MCF 10A (cell line): Measurements from ENCODE around the gene ABTB1. TPM values are rescaled to one million over a fixed set of nuclear protein-coding genes. Genes with fewer than 3 reads are reported as not detected.

Experiments
- BruUV-seq: library from RNA; stranded (reverse); fragments of 400-500 nt; replicated peaks from 2 replicates; lab custom pipeline; 2021; lab: Mats Ljungman, UMichigan
- CTCF ChIA-PET: fragments of 300-600 bp; sonication (Branson Sonifier 250); formaldehyde crosslinking; extraction: SDS; loops from one replicate; lab custom pipeline; 2021; ENCODE audit warnings: antibody characterized with exemption, inconsistent platforms; lab: Yijun Ruan, JAX
- POLR2A ChIA-PET: fragments of 300-600, 350-650 bp; sonication (Branson Sonifier 250); formaldehyde crosslinking; extraction: SDS; loops from one replicate; lab custom pipeline; 2020; ENCODE audit warnings: antibody characterized with exemption, inconsistent platforms; lab: Yijun Ruan, JAX
- DNase-seq: peaks from one replicate; pipeline ENCODE4 v3.0.0-alpha.2; 2018; ENCODE audit not compliant: unreplicated experiment
- H3K27ac Mint-ChIP-seq: one replicate; pipeline ENCODE4 v1.8.0; 2022; ENCODE audit warnings: mild to moderate bottlenecking, low read depth, mixed read lengths; ENCODE audit not compliant: unreplicated experiment
- H3K27me3 Mint-ChIP-seq: one replicate; pipeline ENCODE4 v1.8.0; 2022; ENCODE audit warnings: mixed read lengths; ENCODE audit not compliant: insufficient read depth, unreplicated experiment
- H3K36me3 Mint-ChIP-seq: one replicate; pipeline ENCODE4 v1.8.0; 2022; ENCODE audit warnings: mild to moderate bottlenecking, moderate library complexity, mixed read lengths; ENCODE audit not compliant: insufficient read depth, unreplicated experiment
- H3K4me1 Mint-ChIP-seq: one replicate; pipeline ENCODE4 v1.8.0; 2022; ENCODE audit warnings: mixed read lengths; ENCODE audit not compliant: insufficient read depth, unreplicated experiment
- H3K4me3 Mint-ChIP-seq: one replicate; pipeline ENCODE4 v1.8.0; 2022; ENCODE audit warnings: mild to moderate bottlenecking, moderate library complexity, mixed read lengths; ENCODE audit not compliant: unreplicated experiment
- H3K9me3 Mint-ChIP-seq: one replicate; pipeline ENCODE4 v1.8.0; 2022; ENCODE audit warnings: mixed read lengths; ENCODE audit not compliant: unreplicated experiment
- CTCF ChIP-seq: fragments of 200-600 bp; IDR thresholded peaks from one replicate; pipeline ENCODE4 v1.8.0; 2022; ENCODE audit warnings: antibody characterized with exemption, mild to moderate bottlenecking; ENCODE audit not compliant: unreplicated experiment
- intact Hi-C: fragments of 100-400 bp; cut with micrococcal nuclease; formaldehyde crosslinking; loops from 2 replicates; pipeline ENCODE4 v1.14.1; 2022
- total RNA-seq: library from RNA; stranded (reverse); gene quantifications from 2 replicates; pipeline ENCODE4 v1.2.3, GENCODE V29; 2022

ABTB1 gene
- total RNA-seq, 1 experiment from 2014 or later: 9.7 TPM

GRCh38 chr3:127687228-127687737 lies 14.5 kb downstream of the ABTB1 start:
- ChIA-PET POLR2A (no interaction called here), CTCF (interaction anchor here (1.4 kb wide), 1 partner anchor 9 kb away, joined by 3 read pairs; no protein-coding TSS in a partner anchor)
- intact Hi-C loops: no loop called here
- Mint-ChIP-seq H3K27me3 (no peaks in the 10 kb centered on the region), H3K4me1 (peaks cover 11% of the 10 kb centered on the region), H3K4me3 (no peak overlapping the region), H3K36me3 (no peaks in the 10 kb centered on the region), H3K9me3 (no peaks in the 10 kb centered on the region), H3K27ac (no peak overlapping the region)
- no peak for TF ChIP-seq CTCF
- no peak for DNase-seq
- BruUV-seq: no TSS peak

GRCh38 chr3:127688022-127688415 lies 15.3 kb downstream of the ABTB1 start:
- H3K27me3 Mint-ChIP-seq: no peaks in the 10 kb centered on the region
- no TSS peak for BruUV-seq
- no peaks in the 10 kb centered on the region for H3K9me3 Mint-ChIP-seq

GRCh38 chr3:127688416-127689265 lies 15.9 kb downstream of the ABTB1 start:
- no peak for DNase-seq
- H3K4me3 Mint-ChIP-seq: no peak overlapping the region
- intact Hi-C loops: no loop called here

More at GRCh38 chr3:127688022-127688415, 15.3 kb downstream of the ABTB1 start:
- Mint-ChIP-seq H3K27ac (no peak overlapping the region), H3K4me3 (no peak overlapping the region), H3K4me1 (peaks cover 11% of the 10 kb centered on the region), H3K36me3 (no peaks in the 10 kb centered on the region)
- ChIA-PET POLR2A (no interaction called here), CTCF (interaction anchor here (0.7 to 1.4 kb wide), 2 partner anchors 10 to 269 kb away, joined by 3 read pairs; no protein-coding TSS in a partner anchor)
- intact Hi-C loops: no loop called here
- TF ChIP-seq CTCF: no peak
- DNase-seq: no peak

More at GRCh38 chr3:127688416-127689265, 15.9 kb downstream of the ABTB1 start:
- peak overlapping the region; percentile 37 for H3K27ac Mint-ChIP-seq
- POLR2A ChIA-PET: no interaction called here
- no peaks in the 10 kb centered on the region for H3K27me3 Mint-ChIP-seq
- H3K9me3 Mint-ChIP-seq: no peaks in the 10 kb centered on the region
- CTCF ChIA-PET: interaction anchor here (0.7 to 1.4 kb wide), 2 partner anchors 10 to 268 kb away, joined by 3 read pairs; no protein-coding TSS in a partner anchor
- peaks cover 8% of the 10 kb centered on the region for H3K4me1 Mint-ChIP-seq
- BruUV-seq: no TSS peak
- TF ChIP-seq CTCF: no peak
- H3K36me3 Mint-ChIP-seq: peaks cover 1% of the 10 kb centered on the region
